Measurements from ENCODE around the gene FAM180A.
A peak's percentile ranks its signal among the peaks of the same experiment; 100 is the strongest.
"Not testable (repeated sequence)": the region's sequence is repeated elsewhere in the genome, so short reads cannot be mapped to it uniquely, and the experiment has no call there.

Gene FAM180A

DNA sequence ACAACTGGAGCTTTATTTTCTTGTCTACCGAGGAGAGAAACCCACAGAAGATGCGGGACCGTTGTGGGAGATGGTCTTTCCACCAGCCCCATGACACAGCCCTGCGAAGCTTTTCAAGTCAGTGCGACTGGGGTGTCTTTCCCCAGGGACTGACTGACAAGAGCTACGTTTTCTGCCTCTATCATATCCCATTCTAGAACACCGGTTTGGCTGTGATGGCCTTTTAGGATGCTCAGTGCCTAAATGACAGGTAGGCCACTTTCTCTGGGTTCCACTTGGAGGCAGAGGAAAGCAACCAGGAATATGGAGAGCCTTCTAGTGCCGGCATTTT is 37.5 kb downstream of the FAM180A start:
- DNase-seq: no peak

DNA sequence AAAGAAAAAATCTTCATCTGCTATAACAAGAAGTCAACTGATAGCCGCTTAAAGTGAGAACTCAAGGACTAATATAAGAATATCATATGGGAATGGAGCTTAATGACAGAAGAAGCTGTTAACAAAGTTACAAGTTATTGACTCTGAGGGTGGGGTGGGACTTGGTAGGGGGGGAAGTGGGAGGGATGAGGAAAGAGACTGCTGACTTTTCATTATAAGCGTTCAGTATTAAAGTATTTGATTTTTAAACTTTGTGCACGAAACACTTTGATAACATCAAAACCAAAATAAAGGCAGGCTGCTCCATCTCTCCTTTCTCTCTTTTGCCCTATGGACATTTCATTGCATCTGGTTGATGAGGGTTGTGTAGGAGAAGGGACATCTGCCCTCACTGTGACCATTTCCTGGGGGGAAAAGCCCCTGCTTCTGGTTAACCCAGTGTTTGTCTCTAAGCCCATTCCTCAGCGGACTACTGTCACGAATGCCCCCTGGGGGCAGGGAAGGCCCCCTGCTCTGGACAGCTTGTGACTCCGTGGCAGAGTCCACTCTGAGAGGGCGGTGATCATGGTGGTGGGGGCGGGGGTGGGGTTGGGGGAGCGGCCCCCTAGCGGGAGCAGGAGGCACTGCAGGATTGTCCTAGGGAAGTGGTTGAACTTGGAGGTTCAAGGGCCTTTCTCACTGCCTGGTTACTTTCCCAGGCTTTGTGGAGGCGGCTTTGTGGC is 38.0 kb downstream of the FAM180A start:
- no peak for DNase-seq

DNA sequence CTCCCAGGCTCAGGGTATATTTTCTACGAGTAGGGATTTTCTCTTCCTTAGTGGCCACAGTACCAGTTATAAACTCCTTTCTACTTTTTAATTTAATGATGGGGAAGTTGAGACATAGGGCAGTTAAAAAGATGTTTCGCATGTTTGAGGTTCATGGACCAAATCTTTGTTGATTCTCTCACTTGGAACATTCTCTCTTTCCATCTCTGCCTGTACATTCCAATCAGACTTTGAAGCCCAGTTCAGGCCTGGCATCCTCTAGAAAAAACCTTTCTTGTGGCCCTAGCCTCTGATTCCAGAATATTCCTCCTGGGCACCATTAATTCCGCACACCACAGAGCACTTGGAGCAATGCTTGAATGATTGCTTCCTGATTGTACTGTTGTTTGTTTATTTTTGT is 39.1 kb downstream of the FAM180A start:
- no peak for DNase-seq

DNA sequence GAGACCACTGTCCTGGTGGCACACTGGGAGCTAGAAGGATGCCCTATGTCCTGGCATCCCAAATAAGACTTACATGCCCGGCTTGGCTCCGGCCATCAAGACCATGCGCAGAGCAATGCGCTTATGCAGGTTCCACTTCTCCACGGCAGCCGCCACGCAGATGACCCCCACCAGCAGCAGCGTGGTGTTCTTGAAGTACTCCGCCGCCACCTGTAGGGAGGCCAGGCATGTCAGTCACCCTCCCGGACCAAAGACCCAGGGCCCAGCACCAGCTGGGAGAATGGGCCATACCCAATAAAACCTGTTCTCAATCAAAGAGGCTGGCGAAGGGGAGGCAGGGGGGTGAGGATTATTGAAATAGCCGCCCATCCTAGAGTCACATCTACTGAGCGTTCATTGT is 40.6 kb downstream of the FAM180A start:
- no peak for DNase-seq

DNA sequence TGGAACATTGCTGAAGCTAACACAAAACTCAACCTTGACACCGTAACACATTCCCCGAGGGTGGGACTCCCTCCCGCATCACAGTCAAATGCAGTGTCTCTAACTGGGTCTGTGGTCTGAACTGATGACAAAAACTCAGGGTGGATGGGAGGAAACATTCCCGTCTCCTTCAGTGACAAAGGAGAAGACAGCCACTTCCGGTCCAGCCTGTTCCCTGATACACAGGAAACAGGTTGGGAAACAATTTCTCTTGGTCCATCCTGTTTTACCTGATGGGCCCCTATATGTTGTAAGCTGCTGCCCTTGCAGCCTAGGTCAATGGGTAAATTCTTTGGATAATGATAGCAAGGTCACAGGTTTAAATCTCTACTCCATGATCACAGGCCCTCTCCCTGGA is 41.0 kb downstream of the FAM180A start:
- no peak for DNase-seq

DNA sequence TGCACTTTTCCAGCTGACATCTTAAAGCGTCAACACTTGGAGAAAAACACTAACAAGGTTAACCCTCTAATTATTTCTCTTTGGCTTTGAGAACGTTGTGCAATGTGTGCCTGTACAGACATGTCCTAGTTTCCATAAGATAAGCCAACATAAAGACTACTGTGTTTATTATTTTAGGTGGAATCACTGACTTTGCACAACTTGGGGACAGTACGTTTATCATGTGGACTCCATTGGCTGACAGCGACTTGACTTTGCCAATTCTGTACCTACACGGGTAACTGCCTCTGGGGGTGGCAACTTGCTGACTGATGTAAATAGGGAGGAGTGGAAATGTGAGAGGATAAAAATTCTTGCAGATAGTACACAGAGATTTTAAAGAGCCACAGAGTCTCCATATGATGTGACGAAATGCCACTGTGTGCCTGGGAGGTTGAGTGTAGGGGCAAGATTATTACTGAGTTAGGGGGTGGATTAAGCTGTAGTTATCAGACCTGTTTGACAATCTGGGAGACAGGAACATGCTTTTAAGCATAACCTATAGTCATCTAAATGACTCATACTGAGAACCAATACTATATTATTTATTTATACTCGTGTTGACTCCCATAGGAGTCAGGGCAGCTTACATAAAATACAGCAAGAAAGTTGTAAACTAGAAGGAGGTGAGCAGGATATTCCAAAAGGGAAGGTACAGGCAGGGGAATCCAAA is 41.6 kb downstream of the FAM180A start:
- no peak for DNase-seq

DNA sequence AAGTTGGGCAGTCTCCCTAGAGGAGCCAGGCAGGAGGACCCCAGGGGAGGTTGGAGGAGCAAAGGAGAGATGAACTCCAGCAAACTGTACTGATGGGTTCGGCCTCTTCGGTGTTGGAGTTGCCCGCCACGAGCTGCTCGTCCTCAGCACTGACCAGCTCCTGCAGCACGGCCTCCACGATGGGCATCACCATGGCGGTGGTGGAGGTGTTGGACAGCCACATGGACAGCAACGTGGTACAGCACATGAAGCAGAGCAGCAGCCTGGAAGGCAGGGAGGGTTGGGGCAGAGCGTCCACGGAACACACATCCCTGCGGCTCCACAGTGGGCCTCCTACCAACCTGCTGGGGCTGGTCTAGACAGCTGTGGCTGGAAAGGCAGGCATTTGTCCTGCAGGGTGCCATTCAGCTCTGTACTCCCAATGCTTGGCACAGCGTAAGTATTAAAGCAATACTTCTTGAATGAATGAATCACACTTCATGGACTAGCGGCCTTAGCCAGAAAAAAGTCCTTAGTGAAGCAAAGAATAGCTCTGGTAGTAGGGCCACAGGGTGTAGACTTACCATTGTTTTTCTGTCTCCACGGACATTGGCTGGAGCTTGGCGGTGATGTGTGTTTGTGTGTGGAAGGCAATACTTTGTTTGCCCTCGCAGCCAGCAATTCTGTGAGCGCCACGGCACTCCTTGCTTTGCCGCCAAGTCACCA is 42.4 kb downstream of the FAM180A start:
- no peak for DNase-seq

DNA sequence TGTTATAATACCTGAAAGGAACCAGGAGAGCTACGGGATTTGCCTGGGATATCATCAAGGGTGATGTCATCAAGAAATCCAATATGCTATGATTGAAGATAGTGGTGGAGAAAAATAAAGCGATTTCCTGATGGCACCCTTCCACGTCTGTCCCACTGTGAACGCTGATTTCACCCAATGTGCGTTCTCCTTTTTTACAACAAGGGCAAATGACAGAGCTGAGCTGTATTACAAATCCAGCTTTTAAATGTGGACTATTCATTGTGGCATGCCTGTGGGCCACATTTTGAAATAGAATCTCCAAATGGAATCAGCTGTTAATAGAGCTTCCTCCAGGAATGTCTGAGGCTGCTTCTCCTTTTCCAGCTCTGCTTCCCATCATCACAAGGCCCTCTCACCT is 43.9 kb downstream of the FAM180A start:
- no peak for DNase-seq

DNA sequence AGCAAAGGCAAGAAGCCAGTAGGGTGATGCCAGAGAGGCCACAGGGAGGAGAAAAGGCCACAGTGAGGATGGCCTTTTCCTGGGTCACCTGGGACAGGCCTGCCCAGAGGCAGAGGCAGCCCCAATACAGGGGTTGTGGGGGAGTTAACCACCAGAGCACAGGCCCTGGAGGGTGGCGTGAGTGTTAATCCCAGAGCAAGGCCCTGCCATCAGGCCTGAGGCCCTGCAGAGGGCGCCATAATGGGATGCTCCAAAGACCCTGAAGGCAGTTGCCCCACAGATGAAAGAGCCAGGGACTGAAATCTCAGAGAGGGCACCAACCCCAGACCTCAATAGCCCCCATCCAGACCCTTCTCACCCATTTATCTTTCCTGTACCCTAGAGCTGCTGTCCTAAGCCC is 44.5 kb downstream of the FAM180A start:
- no peak for DNase-seq

DNA sequence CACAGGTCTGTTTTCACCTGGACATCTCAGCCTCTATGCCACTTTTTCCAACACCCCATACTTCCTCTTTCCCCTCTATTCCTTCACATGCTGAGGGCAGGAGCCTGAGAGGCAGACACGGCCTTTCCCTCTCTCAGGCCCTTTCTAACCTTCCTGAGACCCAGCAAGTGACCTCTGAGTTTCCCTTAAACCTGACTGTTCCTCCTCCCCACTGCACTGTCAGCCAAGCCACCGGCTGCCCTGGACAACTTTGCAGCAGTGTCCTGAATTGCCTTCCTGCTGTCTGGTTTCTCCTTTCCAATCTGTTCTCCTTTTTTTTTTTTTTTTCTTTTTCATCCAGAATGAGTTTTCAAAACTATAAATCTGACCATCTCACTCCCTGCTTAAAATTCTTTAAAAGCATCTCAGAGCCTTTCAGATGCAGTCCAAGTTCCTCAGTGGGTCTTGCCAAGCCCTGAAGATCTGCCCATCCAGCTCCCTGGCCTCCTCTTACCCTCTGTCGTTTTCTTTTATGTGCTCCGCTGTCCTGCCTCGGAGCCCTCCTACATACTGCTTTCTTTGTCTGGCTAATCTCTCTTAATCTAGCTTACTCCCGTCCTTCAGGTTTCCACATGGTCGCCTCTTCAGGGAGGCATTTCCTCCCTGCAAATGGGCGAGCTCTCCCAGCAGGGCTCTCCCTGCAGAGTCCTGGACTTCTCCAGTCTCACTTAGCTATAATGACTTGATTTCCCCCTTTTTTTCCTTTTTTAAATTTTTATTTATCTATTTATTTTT is 51.1 kb downstream of the FAM180A start:
- no peak for DNase-seq

DNA sequence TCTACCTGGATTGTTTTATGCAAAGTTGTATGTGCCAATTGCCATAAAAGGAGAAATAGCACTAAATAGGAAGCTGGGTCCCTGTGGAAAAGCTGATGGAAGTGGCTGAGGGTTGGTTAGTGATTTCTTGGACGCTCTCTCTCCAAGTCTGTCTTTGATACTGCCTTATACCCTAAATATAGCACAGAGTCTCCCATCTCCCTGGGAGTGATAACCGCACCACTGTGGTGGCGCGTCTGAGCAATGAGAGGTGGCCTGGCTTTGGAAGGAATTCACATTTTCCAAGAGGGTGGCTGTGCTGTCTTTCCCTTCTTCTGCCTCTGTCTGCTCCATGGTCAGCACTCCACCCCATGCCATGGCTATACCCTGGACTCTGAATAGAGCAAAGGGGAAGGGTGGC is 55.1 kb downstream of the FAM180A start:
- no peak for DNase-seq

DNA sequence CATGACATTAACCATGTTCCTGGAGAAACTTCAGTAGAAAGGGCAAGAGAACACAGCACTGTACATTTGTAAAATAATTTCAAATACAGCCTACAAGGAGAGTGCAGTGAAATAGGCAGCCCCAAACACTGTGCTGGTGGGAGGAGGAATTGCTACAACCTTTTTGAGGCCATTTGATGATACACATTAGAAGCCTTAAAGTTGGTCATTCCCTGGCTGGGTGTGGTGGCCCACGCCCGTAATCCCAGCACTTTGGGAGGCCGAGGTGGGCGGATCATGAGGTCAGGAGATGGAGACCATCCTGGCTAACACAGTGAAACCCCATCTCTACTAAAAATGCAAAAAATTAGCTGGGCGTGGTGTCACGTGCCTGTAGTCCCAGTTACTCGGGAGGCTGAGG is 56.0 kb downstream of the FAM180A start:
- not testable (repeated sequence) for DNase-seq

DNA sequence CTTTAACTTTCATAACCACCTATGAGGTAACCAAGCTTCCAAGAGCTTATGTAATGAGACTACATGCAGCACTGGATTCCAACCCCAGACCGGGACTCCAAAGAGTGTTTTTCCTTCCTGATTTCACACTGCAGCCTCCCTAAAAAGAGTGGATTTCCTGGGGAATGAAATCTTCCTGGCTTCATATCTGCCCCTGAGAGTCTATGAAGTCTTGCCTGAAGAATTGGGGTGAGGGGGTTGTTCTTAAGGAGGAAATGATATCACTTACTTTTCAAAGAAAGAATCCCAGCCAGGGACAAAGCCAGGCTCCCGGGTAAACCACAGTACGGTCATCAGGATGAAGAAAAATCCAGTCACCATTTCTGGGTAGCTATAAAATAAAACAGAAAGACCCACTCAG is 56.6 kb downstream of the FAM180A start:
- DNase-seq: no peak

DNA sequence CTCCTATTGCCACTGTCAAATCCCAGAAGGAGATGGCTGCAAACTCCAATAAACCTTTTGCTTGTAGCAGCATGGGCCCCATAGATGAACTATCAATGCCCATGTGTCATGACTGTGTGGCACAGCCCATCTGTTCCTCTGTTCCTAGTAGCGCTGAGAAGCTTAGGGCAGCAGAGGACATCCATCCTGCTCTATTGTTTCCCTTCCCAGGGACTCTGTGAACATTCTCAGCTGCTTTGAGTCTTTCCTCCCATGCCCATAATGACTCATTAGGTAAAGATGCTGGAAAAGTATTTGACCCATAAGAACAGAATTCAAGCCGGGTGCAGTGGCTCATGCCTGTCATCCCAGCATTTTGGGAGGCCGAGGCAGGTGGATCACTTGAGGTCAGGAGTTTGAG is 58.0 kb downstream of the FAM180A start:
- no peak for DNase-seq

DNA sequence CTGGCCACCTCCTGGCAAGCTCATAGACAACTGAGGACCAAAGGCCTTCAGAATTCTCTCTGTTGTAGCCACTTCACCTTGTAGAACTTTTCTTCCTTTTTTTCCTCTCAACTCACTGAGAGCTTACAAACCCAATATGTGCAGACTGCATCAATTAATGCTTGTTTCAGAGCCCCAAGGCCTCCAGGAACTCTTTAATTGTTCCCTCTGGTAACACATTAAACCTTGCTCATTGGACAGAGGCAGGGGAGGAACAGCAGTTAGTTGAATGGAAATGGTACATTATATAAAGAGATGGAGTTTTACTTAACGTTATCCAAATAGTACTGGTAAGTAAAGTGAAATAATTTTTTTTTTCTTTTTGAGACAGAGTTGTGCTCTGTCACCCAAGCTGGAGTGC is 61.1 kb downstream of the FAM180A start:
- DNase-seq: no peak

DNA sequence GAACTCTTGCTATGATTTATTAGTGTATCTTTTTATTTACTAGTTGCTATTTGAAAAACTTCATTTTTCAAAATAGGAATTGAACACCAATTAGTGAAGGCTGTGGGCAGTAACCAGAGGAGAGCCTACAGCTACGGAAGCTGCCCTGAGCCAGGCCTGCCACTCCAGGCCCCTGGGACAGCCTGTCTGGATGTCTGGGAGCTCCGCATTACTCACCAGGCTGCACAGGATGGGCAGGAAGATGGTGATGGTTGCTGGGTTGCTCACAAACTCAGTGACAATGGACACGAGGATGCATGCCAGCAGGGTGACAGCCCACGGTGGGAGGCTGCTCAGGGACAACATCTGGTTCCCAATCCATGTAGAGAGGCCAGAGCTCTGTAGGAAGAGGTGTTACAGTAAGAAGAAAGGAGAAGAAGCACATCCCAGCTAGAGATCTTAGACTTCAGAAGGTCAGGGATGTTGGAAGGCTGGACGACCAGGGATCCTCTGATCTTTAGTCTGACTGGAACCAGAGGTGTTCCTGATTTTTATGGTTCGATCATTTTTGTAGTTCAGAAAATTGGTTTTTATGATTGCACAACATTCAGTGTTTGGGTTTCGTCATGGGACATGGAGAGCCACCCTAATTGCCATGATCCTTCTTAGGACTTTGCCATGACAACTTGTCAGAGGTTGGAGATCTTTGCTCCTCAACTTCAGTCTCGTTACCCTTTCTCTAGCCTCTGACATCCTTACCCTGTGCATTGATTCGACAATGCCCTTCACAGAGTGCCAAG is 63.1 kb downstream of the FAM180A start:
- no peak for DNase-seq

DNA sequence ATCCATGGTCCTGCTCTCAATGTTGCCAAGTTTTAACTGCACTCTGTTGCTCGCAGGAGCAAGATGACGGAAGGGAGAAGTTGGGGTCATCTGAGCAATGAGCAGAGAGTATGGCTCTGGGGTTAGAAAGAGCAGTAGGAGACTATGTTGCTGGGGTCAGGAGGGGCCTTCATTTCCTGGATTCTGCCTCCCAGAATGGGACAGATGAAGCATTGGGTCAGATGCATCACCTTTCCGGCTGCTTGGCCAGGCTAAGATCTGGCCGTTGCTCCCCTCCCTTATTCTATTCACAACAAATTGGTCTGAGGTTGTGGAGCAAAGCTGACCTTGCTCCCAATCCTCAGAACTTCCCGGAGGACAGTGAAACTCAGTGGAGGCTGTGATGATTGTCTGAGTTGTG is 63.9 kb downstream of the FAM180A start:
- no peak for DNase-seq

DNA sequence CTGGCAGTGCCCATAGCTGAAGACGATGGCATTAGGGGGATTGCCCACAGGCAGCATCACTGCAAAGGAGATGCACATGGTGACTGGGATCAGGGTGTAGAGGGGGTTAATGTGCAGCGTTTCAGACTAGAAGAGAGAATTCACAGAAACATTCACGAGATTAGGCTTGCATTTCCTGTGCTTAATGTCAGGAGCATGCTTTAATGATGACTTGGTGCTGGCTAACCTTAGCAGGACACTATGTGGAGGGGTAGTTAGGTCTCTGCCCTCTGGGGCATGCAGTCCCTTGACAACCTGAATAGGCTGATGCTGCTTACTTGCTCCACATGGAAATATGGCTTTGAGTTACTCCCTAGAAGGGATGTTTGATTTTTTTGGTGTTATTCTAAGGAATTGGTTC is 64.5 kb downstream of the FAM180A start:
- no peak for DNase-seq

DNA sequence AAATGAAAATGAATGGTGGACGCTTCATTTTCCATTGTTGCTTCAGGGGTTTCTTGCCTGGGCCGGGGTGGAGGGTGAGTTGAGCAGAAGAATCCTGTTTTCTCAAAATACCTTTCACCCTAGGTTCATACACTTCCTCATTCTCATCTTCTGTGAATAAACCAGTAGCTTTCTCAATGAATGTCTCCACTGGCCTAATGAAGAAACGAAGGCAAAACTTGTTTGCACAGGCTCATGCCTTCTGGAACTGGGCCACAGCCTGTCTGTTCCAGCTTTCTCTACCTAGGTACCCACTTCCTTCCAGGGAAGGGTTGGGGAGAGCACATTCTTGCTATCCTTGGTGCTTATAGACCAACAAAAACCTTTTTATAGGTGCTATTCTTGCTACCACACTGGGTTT is 65.0 kb downstream of the FAM180A start:
- no peak for DNase-seq

DNA sequence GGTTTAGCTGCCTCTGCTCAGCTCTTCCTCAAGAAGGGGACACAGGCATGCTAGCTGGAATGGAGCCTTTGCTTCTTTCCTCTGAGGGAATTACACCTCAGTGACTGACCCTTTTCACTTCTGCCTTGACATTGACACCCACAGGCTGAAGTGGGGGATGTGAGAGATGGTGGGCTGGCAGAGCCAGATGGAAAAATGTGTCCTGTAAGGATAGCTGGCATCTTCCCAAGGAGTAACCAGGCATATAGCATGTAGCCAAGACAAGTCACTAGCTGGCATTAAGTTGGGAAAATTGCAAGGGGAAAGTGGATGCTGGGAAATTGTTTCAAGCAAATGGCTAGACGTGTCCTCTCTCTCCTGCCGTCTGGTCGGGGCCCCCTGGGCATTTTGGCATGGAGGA is 66.4 kb downstream of the FAM180A start:
- peak; percentile 13 for DNase-seq

DNA sequence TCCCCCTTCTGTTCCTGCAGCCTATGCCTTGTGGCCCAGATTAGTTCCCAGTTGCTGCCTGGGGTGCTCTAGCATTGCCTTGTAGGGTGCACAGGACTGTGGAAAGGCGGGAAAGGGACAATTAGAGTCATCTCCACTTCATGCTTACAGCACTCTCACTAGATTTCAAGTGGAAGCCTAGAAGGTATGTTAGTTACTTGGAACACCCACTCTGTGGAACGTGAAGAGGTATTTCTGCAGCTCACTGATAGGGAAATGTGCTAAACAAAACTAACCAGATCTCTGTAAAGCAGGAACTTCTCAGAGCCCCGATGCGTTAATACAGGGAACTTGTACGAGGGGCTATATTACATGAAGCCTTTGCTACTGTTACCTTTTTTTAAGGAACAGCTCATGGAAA is 66.9 kb downstream of the FAM180A start:
- DNase-seq: no peak

Data from NCI-H2171 treated with DMSO at 0.1 percent for 48 hours (cell line).